Mesendoderm (in vitro differentiated cells): ENCODE measurements around the gene VTI1A.
"Not testable (repeated sequence)": the region's sequence is repeated elsewhere in the genome, so short reads cannot be mapped to it uniquely, and the experiment has no call there.

Experiments
- DNase-seq: peaks from one replicate; pipeline ENCODE4 v3.0.0; 2013
- H2AK5ac ChIP-seq: 2 replicates; pipeline ENCODE4 v1.6.1; 2013; ENCODE audit warnings: low read length, inconsistent platforms
- H2BK120ac ChIP-seq: 2 replicates; pipeline ENCODE4 v1.6.1; 2013; ENCODE audit warnings: low read depth, mild to moderate bottlenecking, low read length, moderate library complexity, mixed read lengths
- H2BK15ac ChIP-seq: replicated peaks from 2 replicates; pipeline ENCODE4 v1.6.1; 2013; ENCODE audit warnings: low read depth, mild to moderate bottlenecking, moderate library complexity
- H2BK5ac ChIP-seq: 2 replicates; pipeline ENCODE4 v1.6.1; 2013; ENCODE audit warnings: low read length, inconsistent platforms
- H3K18ac ChIP-seq: 2 replicates; pipeline ENCODE4 v1.6.1; 2013; ENCODE audit warnings: mild to moderate bottlenecking, low read length, mixed read lengths
- H3K23ac ChIP-seq: one replicate; pipeline ENCODE4 v1.6.1; 2013; ENCODE audit warnings: low read length
- H3K27ac ChIP-seq: 2 replicates; pipeline ENCODE4 v1.5.1; 2013; ENCODE audit warnings: low read depth, mild to moderate bottlenecking, inconsistent platforms, low read length, moderate library complexity
- H3K27me3 ChIP-seq: 2 replicates; pipeline ENCODE4 v1.6.1; 2013; ENCODE audit warnings: low read length, control low read depth, mild to moderate bottlenecking, inconsistent platforms; ENCODE audit not compliant: insufficient read depth, poor library complexity
- H3K36me3 ChIP-seq: 2 replicates; pipeline ENCODE4 v1.6.1; 2013; ENCODE audit warnings: low read length, inconsistent platforms; ENCODE audit not compliant: control insufficient read depth, insufficient read depth
- H3K4ac ChIP-seq: one replicate; pipeline ENCODE4 v1.6.1; 2013; ENCODE audit warnings: low read depth, mild to moderate bottlenecking, low read length, moderate library complexity
- H3K4me1 ChIP-seq: 2 replicates; pipeline ENCODE4 v1.6.1; 2013; ENCODE audit warnings: low read depth, low read length, inconsistent platforms; ENCODE audit not compliant: control insufficient read depth
- H3K4me2 ChIP-seq: 2 replicates; pipeline ENCODE4 v1.6.1; 2013; ENCODE audit warnings: low read length
- H3K4me3 ChIP-seq: 2 replicates; pipeline ENCODE4 v1.5.1; 2013; ENCODE audit warnings: mild to moderate bottlenecking, low read length
- H3K56ac ChIP-seq: one replicate; pipeline ENCODE4 v1.6.1; 2013; ENCODE audit warnings: low read length
- H3K79me1 ChIP-seq: 2 replicates; pipeline ENCODE4 v1.6.1; 2013; ENCODE audit warnings: low read length, inconsistent platforms
- H3K79me2 ChIP-seq: 2 replicates; pipeline ENCODE4 v1.6.1; 2013; ENCODE audit warnings: mild to moderate bottlenecking, low read length; ENCODE audit not compliant: control insufficient read depth, insufficient read depth
- H3K9ac ChIP-seq: 2 replicates; pipeline ENCODE4 v1.6.1; 2013; ENCODE audit warnings: low read length, inconsistent platforms
- H4K5ac ChIP-seq: one replicate; pipeline ENCODE4 v1.6.1; 2013; ENCODE audit warnings: low read length
- H4K8ac ChIP-seq: one replicate; pipeline ENCODE4 v1.6.1; 2013; ENCODE audit warnings: low read depth, mild to moderate bottlenecking, control low read depth, low read length, moderate library complexity
- WGBS: extraction: QIAGEN DNeasy Blood & Tissue Kit; methylation state at CpG from one replicate; pipeline ENCODE4 v1.1.7; 2013; ENCODE audit warnings: low lambda C conversion rate, missing lambda C conversion rate; ENCODE audit not compliant: insufficient coverage; ENCODE audit errors: extremely low coverage; 5-methylcytosine and 5-hydroxymethylcytosine counted together

Gene VTI1A

DNA sequence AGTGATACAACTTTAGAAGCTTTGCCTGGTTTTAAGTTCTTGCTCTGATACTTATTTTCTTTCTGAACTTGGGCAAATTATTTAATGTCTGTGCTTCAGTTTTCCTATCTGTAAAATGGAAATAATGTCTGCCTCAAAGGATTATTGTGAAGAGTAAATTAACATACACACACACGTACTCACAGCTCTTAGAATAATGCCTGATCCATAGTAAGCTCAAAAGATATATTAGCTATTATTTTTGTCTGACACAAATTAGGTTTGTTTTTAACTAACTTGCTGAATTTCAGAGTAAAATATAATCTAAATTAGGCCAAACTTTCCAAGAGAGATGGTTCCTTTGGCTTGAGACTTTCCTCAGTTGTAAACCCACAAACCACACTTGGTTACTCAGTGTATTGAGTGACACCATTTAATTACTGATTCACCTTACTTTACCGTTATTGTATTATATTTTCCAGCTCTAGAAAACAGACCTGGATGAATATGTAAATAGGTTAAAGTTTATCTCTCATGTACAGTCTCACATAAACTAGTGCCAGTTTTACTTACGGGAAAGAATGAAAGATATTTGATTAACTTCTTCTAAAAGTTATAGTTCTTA, 50.4 kb downstream of the VTI1A start:
- no peak for DNase-seq
- Histone ChIP-seq H4K5ac (no peak overlapping the region), H4K8ac (no peak overlapping the region), H3K79me1 (no peaks in the 10 kb centered on the region), H3K23ac (no peak overlapping the region), H3K36me3 (no peaks in the 10 kb centered on the region), H3K56ac (no peak overlapping the region), H3K27me3 (no peaks in the 10 kb centered on the region), H3K27ac (no peak overlapping the region), H2BK5ac (no peak overlapping the region), H2BK120ac (no peak overlapping the region), H3K18ac (no peak overlapping the region), H3K4me3 (no peak overlapping the region), H2BK15ac (no peak overlapping the region), H3K4me1 (no peaks in the 10 kb centered on the region), H3K9ac (no peak overlapping the region), H3K4ac (no peak overlapping the region), H2AK5ac (no peak overlapping the region), H3K79me2 (no peaks in the 10 kb centered on the region), H3K4me2 (no peak overlapping the region)
- WGBS: no CpG with 5 or more reads among the region's 3 CpGs

DNA sequence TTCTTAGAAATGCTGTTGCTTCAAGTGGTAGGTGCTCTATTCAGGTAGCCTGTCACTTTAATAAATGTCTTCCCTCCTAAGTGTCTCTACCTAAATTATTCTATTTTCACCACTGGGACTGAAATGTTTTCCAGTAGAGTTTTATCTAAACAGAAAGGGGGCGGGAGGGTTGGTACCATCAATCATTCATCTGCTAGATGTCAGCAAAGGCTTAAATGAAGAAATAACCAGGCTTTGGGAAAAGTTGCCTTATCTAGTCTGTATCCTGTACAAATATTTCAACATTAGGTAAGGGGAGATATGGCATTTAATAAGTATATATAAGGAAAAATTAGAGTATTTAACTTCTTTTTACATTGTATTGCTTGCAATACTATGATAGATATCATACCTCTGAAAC, 51.8 kb downstream of the VTI1A start:
- H4K5ac ChIP-seq: no peak overlapping the region
- WGBS: no CpG with 5 or more reads among the region's 1 CpG
- no peak for DNase-seq

GRCh38 chr10:112499985-112500384, 53.0 kb downstream of the VTI1A start:
- H2BK120ac ChIP-seq, H3K79me2 ChIP-seq, H2AK5ac ChIP-seq, H4K5ac ChIP-seq, H3K36me3 ChIP-seq, H3K79me1 ChIP-seq, H3K4me3 ChIP-seq, DNase-seq, H3K23ac ChIP-seq, H2BK5ac ChIP-seq, H4K8ac ChIP-seq, H3K27me3 ChIP-seq, H3K9ac ChIP-seq, H3K56ac ChIP-seq, H3K4me2 ChIP-seq, H3K18ac ChIP-seq, H3K4me1 ChIP-seq, H3K27ac ChIP-seq, H2BK15ac ChIP-seq, H3K4ac ChIP-seq: not testable (repeated sequence)
- WGBS: no CpG with 5 or more reads among the region's 8 CpGs

More for the DNA sequence above, 51.8 kb downstream of the VTI1A start:
- H3K4me1 ChIP-seq: no peaks in the 10 kb centered on the region
- H2BK120ac ChIP-seq: no peak overlapping the region
- no peak overlapping the region for H2BK15ac ChIP-seq
- no peaks in the 10 kb centered on the region for H3K27me3 ChIP-seq
- no peak overlapping the region for H3K4me3 ChIP-seq
- H3K27ac ChIP-seq: no peak overlapping the region
- no peak overlapping the region for H3K18ac ChIP-seq
- H2BK5ac ChIP-seq: no peak overlapping the region
- H3K79me2 ChIP-seq: no peaks in the 10 kb centered on the region
- no peak overlapping the region for H3K56ac ChIP-seq
- no peak overlapping the region for H3K4me2 ChIP-seq
- no peaks in the 10 kb centered on the region for H3K79me1 ChIP-seq
- H4K8ac ChIP-seq: no peak overlapping the region
- H2AK5ac ChIP-seq: no peak overlapping the region
- no peak overlapping the region for H3K9ac ChIP-seq
- no peak overlapping the region for H3K23ac ChIP-seq
- no peaks in the 10 kb centered on the region for H3K36me3 ChIP-seq
- no peak overlapping the region for H3K4ac ChIP-seq

GRCh38 chr10:112502536-112502935, 55.5 kb downstream of the VTI1A start:
- Histone ChIP-seq H3K27ac (no peak overlapping the region), H2BK120ac (no peak overlapping the region)
- no CpG with 5 or more reads among the region's 2 CpGs for WGBS

GRCh38 chr10:112503643-112504042, 56.6 kb downstream of the VTI1A start:
- Histone ChIP-seq H2BK5ac (no peak overlapping the region), H2BK120ac (no peak overlapping the region), H3K36me3 (no peaks in the 10 kb centered on the region), H2AK5ac (no peak overlapping the region), H3K56ac (no peak overlapping the region), H3K4me1 (no peaks in the 10 kb centered on the region), H3K23ac (no peak overlapping the region), H3K27ac (no peak overlapping the region), H3K4me3 (no peak overlapping the region), H3K4ac (no peak overlapping the region), H3K79me2 (no peaks in the 10 kb centered on the region), H4K5ac (no peak overlapping the region), H3K4me2 (no peak overlapping the region), H3K27me3 (no peaks in the 10 kb centered on the region), H3K18ac (no peak overlapping the region), H2BK15ac (no peak overlapping the region), H4K8ac (no peak overlapping the region), H3K9ac (no peak overlapping the region), H3K79me1 (no peaks in the 10 kb centered on the region)
- no CpG with 5 or more reads among the region's 2 CpGs for WGBS
- DNase-seq: no peak

More at GRCh38 chr10:112502536-112502935, 55.5 kb downstream of the VTI1A start:
- Histone ChIP-seq H3K79me2 (no peaks in the 10 kb centered on the region), H2BK5ac (no peak overlapping the region), H3K79me1 (no peaks in the 10 kb centered on the region), H2BK15ac (no peak overlapping the region), H3K36me3 (no peaks in the 10 kb centered on the region), H3K4ac (no peak overlapping the region), H3K18ac (no peak overlapping the region), H3K9ac (no peak overlapping the region), H3K4me1 (no peaks in the 10 kb centered on the region), H3K23ac (no peak overlapping the region), H3K4me3 (no peak overlapping the region), H4K5ac (no peak overlapping the region), H3K56ac (no peak overlapping the region), H4K8ac (no peak overlapping the region), H3K4me2 (no peak overlapping the region), H2AK5ac (no peak overlapping the region), H3K27me3 (no peaks in the 10 kb centered on the region)
- no peak for DNase-seq

- Histone ChIP-seq H3K9ac (no peak overlapping the region), H2BK120ac (no peak overlapping the region), H3K79me2 (no peaks in the 10 kb centered on the region), H3K4ac (no peak overlapping the region), H3K27ac (no peak overlapping the region), H4K8ac (no peak overlapping the region), H3K56ac (no peak overlapping the region), H3K23ac (no peak overlapping the region), H3K79me1 (no peaks in the 10 kb centered on the region), H3K27me3 (no peaks in the 10 kb centered on the region), H4K5ac (no peak overlapping the region), H3K4me2 (no peak overlapping the region), H3K4me1 (no peaks in the 10 kb centered on the region), H2BK5ac (no peak overlapping the region), H3K4me3 (no peak overlapping the region), H2BK15ac (no peak overlapping the region), H3K18ac (no peak overlapping the region), H3K36me3 (no peaks in the 10 kb centered on the region), H2AK5ac (no peak overlapping the region)
- DNase-seq: no peak
- no CpG with 5 or more reads among the region's 4 CpGs for WGBS
These were observed 60.0 kb downstream of the VTI1A start for GRCh38 chr10:112507046-112507445.
